ENCODE data around the gene CUBN. TPM values are rescaled to one million over a fixed set of nuclear protein-coding genes. Genes with fewer than 3 reads are reported as not detected.
A peak's percentile ranks its signal among the peaks of the same experiment; 100 is the strongest.

CUBN gene
- total RNA-seq, 1 donor from 2014 or later = 1.5 TPM

- Mint-ChIP-seq H3K4me1 (ENCODE audit: low read depth) (peaks cover 6% of the 10 kb centered on the region), H3K36me3 (ENCODE audit: insufficient read depth) (no peaks in the 10 kb centered on the region), H3K4me3 (ENCODE audit: low read depth) (no peak overlapping the region), H3K27me3 (no peaks in the 10 kb centered on the region), H3K9me3 (ENCODE audit: low read depth) (no peaks in the 10 kb centered on the region), H3K27ac (no peak overlapping the region)
- no peak for DNase-seq (ENCODE audit: low spot score, unreplicated experiment)
- no peak for TF ChIP-seq CTCF (IDR thresholded peaks at IDR 0.05; ENCODE audit: unreplicated experiment)
Observed at GRCh38 chr10:16957038-16957437, 172.6 kb downstream of the CUBN start.

GRCh38 chr10:16954280-16955030 is 175.2 kb downstream of the CUBN start:
- Mint-ChIP-seq H3K36me3 (ENCODE audit: insufficient read depth) (no peaks in the 10 kb centered on the region), H3K4me3 (ENCODE audit: low read depth) (no peak overlapping the region), H3K9me3 (ENCODE audit: low read depth) (no peaks in the 10 kb centered on the region), H3K27ac (no peak overlapping the region), H3K27me3 (no peaks in the 10 kb centered on the region), H3K4me1 (ENCODE audit: low read depth) (peaks cover 20% of the 10 kb centered on the region)
- no peak for DNase-seq (ENCODE audit: low spot score, unreplicated experiment)
- TF ChIP-seq CTCF (IDR thresholded peaks at IDR 0.05; ENCODE audit: unreplicated experiment) = no peak

GRCh38 chr10:16953270-16953669 is 176.3 kb downstream of the CUBN start:
- Mint-ChIP-seq H3K4me3 (ENCODE audit: low read depth) (no peak overlapping the region), H3K36me3 (ENCODE audit: insufficient read depth) (no peaks in the 10 kb centered on the region), H3K9me3 (ENCODE audit: low read depth) (no peaks in the 10 kb centered on the region), H3K27me3 (no peaks in the 10 kb centered on the region), H3K27ac (no peak overlapping the region), H3K4me1 (ENCODE audit: low read depth) (peaks cover 23% of the 10 kb centered on the region)
- no peak for TF ChIP-seq CTCF (IDR thresholded peaks at IDR 0.05; ENCODE audit: unreplicated experiment)
- no peak for DNase-seq (ENCODE audit: low spot score, unreplicated experiment)

GRCh38 chr10:16952610-16953009 is 177.0 kb downstream of the CUBN start:
- H3K36me3 Mint-ChIP-seq (ENCODE audit: insufficient read depth) = no peaks in the 10 kb centered on the region
- no peak for DNase-seq (ENCODE audit: low spot score, unreplicated experiment)
- H3K4me3 Mint-ChIP-seq (ENCODE audit: low read depth) = no peak overlapping the region
- H3K27ac Mint-ChIP-seq = no peak overlapping the region
- H3K9me3 Mint-ChIP-seq (ENCODE audit: low read depth) = no peaks in the 10 kb centered on the region
- H3K27me3 Mint-ChIP-seq = no peaks in the 10 kb centered on the region
- H3K4me1 Mint-ChIP-seq (ENCODE audit: low read depth) = peaks cover 23% of the 10 kb centered on the region
- TF ChIP-seq CTCF (IDR thresholded peaks at IDR 0.05; ENCODE audit: unreplicated experiment) = no peak

GRCh38 chr10:16952080-16952479 is 177.5 kb downstream of the CUBN start:
- H3K9me3 Mint-ChIP-seq (ENCODE audit: low read depth) = no peaks in the 10 kb centered on the region
- TF ChIP-seq CTCF (IDR thresholded peaks at IDR 0.05; ENCODE audit: unreplicated experiment) = no peak
- H3K36me3 Mint-ChIP-seq (ENCODE audit: insufficient read depth) = no peaks in the 10 kb centered on the region
- DNase-seq (ENCODE audit: low spot score, unreplicated experiment) = no peak
- no peak overlapping the region for H3K4me3 Mint-ChIP-seq (ENCODE audit: low read depth)
- H3K27ac Mint-ChIP-seq = peak overlapping the region; percentile 17
- no peaks in the 10 kb centered on the region for H3K27me3 Mint-ChIP-seq
- H3K4me1 Mint-ChIP-seq (ENCODE audit: low read depth) = peaks cover 23% of the 10 kb centered on the region
